ENCODE data around the gene POLR2I.
A peak's percentile ranks its signal among the peaks of the same experiment; 100 is the strongest.

The POLR2I gene

GRCh38 chr19:36120984-36121358 is 6.3 kb upstream of the POLR2I start:
- peaks cover 4% of the 10 kb centered on the region for H3K27me3 Mint-ChIP-seq (ENCODE audit: low read depth, poor library complexity)
- H3K9me3 Mint-ChIP-seq: no peaks in the 10 kb centered on the region
- no peak for TF ChIP-seq CTCF (IDR thresholded peaks at IDR 0.05)
- no peak for DNase-seq
- H3K27ac Mint-ChIP-seq: no peak overlapping the region
- no peak overlapping the region for H3K4me3 Mint-ChIP-seq
- peaks cover 24% of the 10 kb centered on the region for H3K4me1 Mint-ChIP-seq
- peaks cover 52% of the 10 kb centered on the region for H3K36me3 Mint-ChIP-seq (ENCODE audit: low read depth)

- no peak overlapping the region for H3K27ac Mint-ChIP-seq
- no peak overlapping the region for H3K4me3 Mint-ChIP-seq
- peaks cover 25% of the 10 kb centered on the region for H3K4me1 Mint-ChIP-seq
- peaks cover 46% of the 10 kb centered on the region for H3K36me3 Mint-ChIP-seq (ENCODE audit: low read depth)
- peaks cover 5% of the 10 kb centered on the region for H3K27me3 Mint-ChIP-seq (ENCODE audit: low read depth, poor library complexity)
- no peak for DNase-seq
- H3K9me3 Mint-ChIP-seq: no peaks in the 10 kb centered on the region
- TF ChIP-seq CTCF (IDR thresholded peaks at IDR 0.05): no peak
Measured at GRCh38 chr19:36120092-36120983, 5.7 kb upstream of the POLR2I start.

GRCh38 chr19:36116344-36116637 is 1.6 kb upstream of the POLR2I start:
- peaks cover 49% of the 10 kb centered on the region for H3K4me1 Mint-ChIP-seq
- peaks cover 14% of the 10 kb centered on the region for H3K27me3 Mint-ChIP-seq (ENCODE audit: low read depth, poor library complexity)
- H3K9me3 Mint-ChIP-seq: no peaks in the 10 kb centered on the region
- no peak overlapping the region for H3K27ac Mint-ChIP-seq
- peaks cover 43% of the 10 kb centered on the region for H3K36me3 Mint-ChIP-seq (ENCODE audit: low read depth)
- no peak for TF ChIP-seq CTCF (IDR thresholded peaks at IDR 0.05)
- H3K4me3 Mint-ChIP-seq: peak overlapping the region; percentile 98
- no peak for DNase-seq

- no peak for TF ChIP-seq CTCF (IDR thresholded peaks at IDR 0.05)
- Mint-ChIP-seq H3K4me3 (peak within 1 kb of the TSS; percentile 98), H3K27ac (peak within 1 kb of the TSS; percentile 96), H3K9me3 (no peaks in the 10 kb centered on the region), H3K27me3 (ENCODE audit: low read depth, poor library complexity) (peaks cover 14% of the 10 kb centered on the region), H3K4me1 (peaks cover 51% of the 10 kb centered on the region), H3K36me3 (ENCODE audit: low read depth) (peaks cover 43% of the 10 kb centered on the region)
- DNase-seq: peak; percentile 75
Measured at GRCh38 chr19:36115453-36116343, 1.0 kb upstream of the POLR2I start, which contains the start of gene TBCB. Gene TBCB, plus strand, starts transcription at chr19:36115468. Its CDS starts 93 bp downstream, at chr19:36115561.

GRCh38 chr19:36113894-36114720 is 568 bp downstream of the POLR2I start:
- Mint-ChIP-seq H3K9me3 (no peaks in the 10 kb centered on the region), H3K4me1 (peaks cover 42% of the 10 kb centered on the region), H3K4me3 (peak overlapping the region; percentile 98), H3K27me3 (ENCODE audit: low read depth, poor library complexity) (peaks cover 16% of the 10 kb centered on the region), H3K36me3 (ENCODE audit: low read depth) (peaks cover 37% of the 10 kb centered on the region), H3K27ac (no peak overlapping the region)
- DNase-seq: peak; percentile 24
- TF ChIP-seq CTCF (IDR thresholded peaks at IDR 0.05): no peak

Measured in nephron progenitor cell (in vitro differentiated cells).